Colonic mucosa (tissue), 4 donors: ENCODE measurements around the gene POU2AF1. TPM values are rescaled to one million over a fixed set of nuclear protein-coding genes. Genes with fewer than 3 reads are reported as not detected.
A peak's percentile ranks its signal among the peaks of the same experiment; 100 is the strongest.

Experiments used
- DNase-seq: peaks from one replicate; pipeline ENCODE4 v3.0.0-alpha.2; 2020
- H3K27ac ChIP-seq: fragments of 200-600 bp; one replicate; pipeline ENCODE4 v1.8.0; 2021
- H3K27me3 ChIP-seq: fragments of 200-600 bp; one replicate; pipeline ENCODE4 v1.8.0; 2021
- H3K36me3 ChIP-seq: fragments of 200-600 bp; one replicate; pipeline ENCODE4 v1.8.0; 2021
- H3K4me1 ChIP-seq: fragments of 200-600 bp; one replicate; pipeline ENCODE4 v1.8.0; 2021; ENCODE audit warnings: mild to moderate bottlenecking
- H3K4me3 ChIP-seq: fragments of 200-600 bp; one replicate; pipeline ENCODE4 v1.8.0; 2021
- H3K9ac ChIP-seq, 2 donors: one replicate each; pipeline ENCODE4 v1.7.0; 2013; ENCODE audit warnings: control low read depth in 2 of 2, low read depth in 2 of 2, low read length in 2 of 2
- H3K9me3 ChIP-seq: fragments of 200-600 bp; one replicate; pipeline ENCODE4 v1.8.0; 2021
- CTCF ChIP-seq: fragments of 200-600 bp; IDR thresholded peaks from one replicate; pipeline ENCODE4 v1.8.0; 2022; ENCODE audit warnings: antibody characterized with exemption, mild to moderate bottlenecking
- intact Hi-C: fragments of 100-400 bp; cut with DNase I; formaldehyde crosslinking; loops from one replicate; pipeline ENCODE4 v1.14.1; 2022
- microRNA-seq: library from miRNA; unstranded; fragments of <30 nt; microRNA quantifications from one replicate; pipeline ENCODE4, GENCODE V29; 2019
- total RNA-seq, 2 donors: library from RNA; stranded (reverse); fragmentation: NEBNext Ultra II Directional in 1 of 2; extraction: Animal tissue kit (Norgen Biotek cat#: 25700) in 1 of 2; gene quantifications; one replicate each; pipeline ENCODE4 v1.2.1, GENCODE V29; 2021
- donor health status: healthy.
- donor health status: DM: no; HTN: no; CAD: no.
- donor health status: DM: no; HTN: no; CAD: no.

POU2AF1 gene
- total RNA-seq, 2 donors from 2014 or later, result 3.1 to 3.7 TPM

DNA sequence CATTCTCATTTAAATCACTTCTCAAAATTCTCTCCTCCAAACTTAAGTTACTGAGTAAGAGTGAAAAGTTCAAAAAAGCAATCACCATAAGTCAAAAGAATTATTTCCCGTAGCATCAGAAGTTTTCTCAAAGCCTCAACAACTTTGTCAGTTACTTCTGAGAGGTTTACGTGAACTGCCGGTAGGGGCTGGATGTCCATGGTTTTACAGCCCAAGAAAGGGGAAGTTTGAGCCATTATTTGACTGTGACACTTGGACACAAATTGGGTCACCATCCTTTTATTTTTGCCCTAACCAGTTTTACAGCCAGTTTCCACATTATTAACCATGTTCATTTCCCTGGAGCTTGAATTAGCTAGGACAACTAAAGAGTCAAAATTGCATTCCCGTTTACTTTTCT, 73.2 kb downstream of the POU2AF1 start:
- H3K9me3 ChIP-seq, result no peaks in the 10 kb centered on the region
- H3K36me3 ChIP-seq, result no peaks in the 10 kb centered on the region
- DNase-seq, result no peak
- no peak overlapping the region for H3K9ac ChIP-seq
- no peak for TF ChIP-seq CTCF
- no peak overlapping the region for H3K4me3 ChIP-seq
- H3K27me3 ChIP-seq, result no peaks in the 10 kb centered on the region
- peaks cover 5% of the 10 kb centered on the region for H3K4me1 ChIP-seq
- no peak overlapping the region for H3K27ac ChIP-seq
- intact Hi-C loops, result no loop called here

DNA sequence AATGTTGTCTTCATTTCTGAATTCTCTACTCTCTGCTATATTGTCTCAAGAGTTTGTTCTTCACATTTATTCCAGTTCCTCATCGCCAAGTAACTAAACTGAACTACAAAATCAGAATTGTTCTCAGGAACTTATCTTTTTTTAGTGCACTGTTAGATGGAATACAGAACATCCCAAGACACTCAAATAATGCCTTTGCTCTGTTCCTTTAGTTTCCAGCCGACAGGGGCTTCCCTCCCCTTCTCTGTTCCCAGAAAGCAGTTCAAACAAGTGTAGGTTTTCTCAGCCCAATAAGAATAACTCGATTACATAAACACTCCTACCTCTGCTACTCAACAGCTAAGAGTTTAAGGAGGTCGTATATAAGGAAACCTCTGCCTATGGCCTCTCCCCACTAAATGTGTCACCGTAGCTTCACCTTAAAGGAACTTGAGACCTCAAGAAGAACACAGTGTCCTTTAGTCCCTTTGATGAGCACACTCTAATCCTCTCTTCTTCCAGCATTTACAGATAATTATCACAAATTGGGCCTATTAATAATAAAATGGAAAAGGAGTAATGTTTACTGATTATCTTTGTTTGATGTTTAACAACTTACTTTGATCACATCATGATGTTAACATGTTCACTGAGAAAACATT, 73.8 kb downstream of the POU2AF1 start:
- Histone ChIP-seq H3K9ac (no peak overlapping the region), H3K4me3 (no peak overlapping the region), H3K9me3 (no peaks in the 10 kb centered on the region), H3K27ac (no peak overlapping the region), H3K4me1 (peaks cover 5% of the 10 kb centered on the region), H3K27me3 (no peaks in the 10 kb centered on the region), H3K36me3 (no peaks in the 10 kb centered on the region)
- TF ChIP-seq CTCF, result no peak
- no peak for DNase-seq
- intact Hi-C loops, result no loop called here

- peak; percentile 78 for DNase-seq
- H3K36me3 ChIP-seq, result no peaks in the 10 kb centered on the region
- H3K9me3 ChIP-seq, result no peaks in the 10 kb centered on the region
- TF ChIP-seq CTCF, result no peak
- H3K27ac ChIP-seq, result peak overlapping the region; percentile 40
- peak overlapping the region in 1 of 2 donors; percentile 84 for H3K9ac ChIP-seq
- no peak overlapping the region for H3K4me3 ChIP-seq
- no peaks in the 10 kb centered on the region for H3K27me3 ChIP-seq
- peaks cover 5% of the 10 kb centered on the region for H3K4me1 ChIP-seq
- intact Hi-C loops, result no loop called here
Observed at GRCh38 chr11:111303461-111303860, 75.6 kb downstream of the POU2AF1 start.

GRCh38 chr11:111302298-111302697, 76.8 kb downstream of the POU2AF1 start:
- Histone ChIP-seq H3K4me3 (no peak overlapping the region), H3K36me3 (no peaks in the 10 kb centered on the region)
- DNase-seq, result peak; percentile 59

More at GRCh38 chr11:111302298-111302697, 76.8 kb downstream of the POU2AF1 start:
- H3K4me1 ChIP-seq, result peaks cover 5% of the 10 kb centered on the region
- H3K9ac ChIP-seq, result peak overlapping the region in 1 of 2 donors; percentile 84
- TF ChIP-seq CTCF, result no peak
- peak overlapping the region; percentile 40 for H3K27ac ChIP-seq
- H3K9me3 ChIP-seq, result no peaks in the 10 kb centered on the region
- H3K27me3 ChIP-seq, result no peaks in the 10 kb centered on the region
- intact Hi-C loops, result no loop called here

Small RNAs within 50 kb of the gene (microRNA-seq; reads per million reads assigned to microRNA genes)
- gene MIR4491, result not detected

Other genes with a start within 250 kb of the POU2AF1 start
- gene POU2AF2, start 133.6 kb downstream of the POU2AF1 start, total RNA-seq, result 1 to 10 TPM; 1.3 to 2.2 TPM
- 1 to 10 TPM; 4.5 to 7.9 TPM for gene POU2AF3, start 80.7 kb downstream of the POU2AF1 start, total RNA-seq
- gene BTG4, start 133.1 kb upstream of the POU2AF1 start, total RNA-seq, result not detected
- not detected for gene HOATZ, start 135.5 kb upstream of the POU2AF1 start, total RNA-seq
- gene LAYN, start 161.4 kb upstream of the POU2AF1 start, total RNA-seq, result 1 to 10 TPM in 1 of 2 donors, under 1 TPM in 1; 0.99 to 9.0 TPM
- gene SIK2, start 223.2 kb upstream of the POU2AF1 start, total RNA-seq, result 10 to 100 TPM; 16.2 to 21.3 TPM